GM18870 (cell line): Measurements from ENCODE around the gene DSTN.

ENCODE experiments used
- ATAC-seq: cut with Tn5 transposase; IDR thresholded peaks from one replicate; pipeline ENCODE4 v1.9.1; 2021; ENCODE audit warnings: moderate library complexity; ENCODE audit not compliant: unreplicated experiment

Gene DSTN

GRCh38 chr20:17636523-17637412 lies 66.9 kb downstream of the DSTN start:
- no peak for ATAC-seq

GRCh38 chr20:17637413-17637780 lies 67.5 kb downstream of the DSTN start:
- no peak for ATAC-seq

- no peak for ATAC-seq
Observed at GRCh38 chr20:17637985-17638640, 68.2 kb downstream of the DSTN start.

GRCh38 chr20:17638835-17639407 lies 69.0 kb downstream of the DSTN start:
- no peak for ATAC-seq

GRCh38 chr20:17640146-17640874 lies 70.4 kb downstream of the DSTN start:
- ATAC-seq = no peak

GRCh38 chr20:17640875-17641378 lies 71.1 kb downstream of the DSTN start:
- ATAC-seq = no peak

- ATAC-seq = no peak
Observed at GRCh38 chr20:17641520-17641964, 71.7 kb downstream of the DSTN start.

GRCh38 chr20:17641993-17642392 lies 72.1 kb downstream of the DSTN start:
- no peak for ATAC-seq

GRCh38 chr20:17642404-17643269 lies 72.8 kb downstream of the DSTN start:
- no peak for ATAC-seq

GRCh38 chr20:17643531-17644188 lies 73.8 kb downstream of the DSTN start:
- ATAC-seq = no peak

GRCh38 chr20:17644451-17644850 lies 74.6 kb downstream of the DSTN start:
- no peak for ATAC-seq

- no peak for ATAC-seq
Observed at GRCh38 chr20:17645010-17645409, 75.1 kb downstream of the DSTN start.

GRCh38 chr20:17645546-17646208 lies 75.8 kb downstream of the DSTN start:
- ATAC-seq = no peak

- ATAC-seq = no peak
Observed at GRCh38 chr20:17646209-17646960, 76.5 kb downstream of the DSTN start.

- no peak for ATAC-seq
Observed at GRCh38 chr20:17646961-17647301, 77.1 kb downstream of the DSTN start.

GRCh38 chr20:17647391-17648314 lies 77.8 kb downstream of the DSTN start:
- no peak for ATAC-seq

GRCh38 chr20:17648315-17648646 lies 78.4 kb downstream of the DSTN start:
- ATAC-seq = no peak
